ENCODE data around the gene KCNMA1.

The KCNMA1 gene

GRCh38 chr10:77193001-77193400 lies 444.6 kb downstream of the KCNMA1 start:
- H4K5ac ChIP-seq (ENCODE audit: low read length): no peak overlapping the region
- no peak overlapping the region for H3K18ac ChIP-seq (ENCODE audit: low read length)
- no peak overlapping the region for H2BK120ac ChIP-seq (ENCODE audit: low read depth, low read length)
- no peak for DNase-seq
- H3K23ac ChIP-seq (ENCODE audit: low read length): no peak overlapping the region
- H3K79me1 ChIP-seq (ENCODE audit: low read length): no peaks in the 10 kb centered on the region
- H4K8ac ChIP-seq (ENCODE audit: low read depth, low read length): no peak overlapping the region
- H2BK5ac ChIP-seq (ENCODE audit: low read length): no peak overlapping the region
- H2BK15ac ChIP-seq (replicated peaks; ENCODE audit: low read depth): no peak overlapping the region
- no peaks in the 10 kb centered on the region for H3K36me3 ChIP-seq (ENCODE audit: control insufficient read depth, insufficient read depth, low read length)
- no peaks in the 10 kb centered on the region for H3K4me1 ChIP-seq (ENCODE audit: control insufficient read depth, low read depth, low read length)
- H2AK5ac ChIP-seq (ENCODE audit: low read length): no peak overlapping the region
- no peak overlapping the region for H3K56ac ChIP-seq (ENCODE audit: low read length)
- no peaks in the 10 kb centered on the region for H3K27me3 ChIP-seq (ENCODE audit: insufficient read depth, low read length, poor library complexity)
- WGBS (ENCODE audit: extremely low coverage, insufficient coverage, low lambda C conversion rate): no CpG with 5 or more reads among the region's 2 CpGs
- no peak overlapping the region for H3K4me3 ChIP-seq (ENCODE audit: low read length)
- no peaks in the 10 kb centered on the region for H3K79me2 ChIP-seq (ENCODE audit: control insufficient read depth, insufficient read depth, low read length)
- H3K9ac ChIP-seq (ENCODE audit: low read length): no peak overlapping the region
- H3K4me2 ChIP-seq (ENCODE audit: low read length): no peak overlapping the region
- H3K27ac ChIP-seq (ENCODE audit: low read depth, low read length): no peak overlapping the region
- H3K4ac ChIP-seq (ENCODE audit: low read depth, low read length): no peak overlapping the region

- Histone ChIP-seq H4K5ac (ENCODE audit: low read length) (no peak overlapping the region), H3K36me3 (ENCODE audit: control insufficient read depth, insufficient read depth, low read length) (no peaks in the 10 kb centered on the region), H3K4me1 (ENCODE audit: control insufficient read depth, low read depth, low read length) (no peaks in the 10 kb centered on the region), H3K4me2 (ENCODE audit: low read length) (no peak overlapping the region), H3K4me3 (ENCODE audit: low read length) (no peak overlapping the region), H4K8ac (ENCODE audit: low read depth, low read length) (no peak overlapping the region), H2BK5ac (ENCODE audit: low read length) (no peak overlapping the region), H3K79me2 (ENCODE audit: control insufficient read depth, insufficient read depth, low read length) (no peaks in the 10 kb centered on the region), H3K9ac (ENCODE audit: low read length) (no peak overlapping the region), H2AK5ac (ENCODE audit: low read length) (no peak overlapping the region), H3K23ac (ENCODE audit: low read length) (no peak overlapping the region), H3K56ac (ENCODE audit: low read length) (no peak overlapping the region), H3K27me3 (ENCODE audit: insufficient read depth, low read length, poor library complexity) (no peaks in the 10 kb centered on the region), H2BK15ac (replicated peaks; ENCODE audit: low read depth) (no peak overlapping the region), H2BK120ac (ENCODE audit: low read depth, low read length) (no peak overlapping the region), H3K4ac (ENCODE audit: low read depth, low read length) (no peak overlapping the region), H3K18ac (ENCODE audit: low read length) (no peak overlapping the region), H3K27ac (ENCODE audit: low read depth, low read length) (no peak overlapping the region), H3K79me1 (ENCODE audit: low read length) (no peaks in the 10 kb centered on the region)
- WGBS (ENCODE audit: extremely low coverage, insufficient coverage, low lambda C conversion rate): no CpG with 5 or more reads among the region's 3 CpGs
- DNase-seq: no peak
These were observed 445.2 kb downstream of the KCNMA1 start for GRCh38 chr10:77192402-77192801.

- Histone ChIP-seq H2BK15ac (replicated peaks; ENCODE audit: low read depth) (no peak overlapping the region), H3K79me2 (ENCODE audit: control insufficient read depth, insufficient read depth, low read length) (no peaks in the 10 kb centered on the region), H3K4me1 (ENCODE audit: control insufficient read depth, low read depth, low read length) (no peaks in the 10 kb centered on the region), H3K4me3 (ENCODE audit: low read length) (no peak overlapping the region), H2BK5ac (ENCODE audit: low read length) (no peak overlapping the region), H4K8ac (ENCODE audit: low read depth, low read length) (no peak overlapping the region), H4K5ac (ENCODE audit: low read length) (no peak overlapping the region), H3K36me3 (ENCODE audit: control insufficient read depth, insufficient read depth, low read length) (no peaks in the 10 kb centered on the region), H3K27ac (ENCODE audit: low read depth, low read length) (no peak overlapping the region), H3K79me1 (ENCODE audit: low read length) (no peaks in the 10 kb centered on the region), H2AK5ac (ENCODE audit: low read length) (no peak overlapping the region), H2BK120ac (ENCODE audit: low read depth, low read length) (no peak overlapping the region), H3K23ac (ENCODE audit: low read length) (no peak overlapping the region), H3K56ac (ENCODE audit: low read length) (no peak overlapping the region), H3K18ac (ENCODE audit: low read length) (no peak overlapping the region), H3K4me2 (ENCODE audit: low read length) (no peak overlapping the region), H3K9ac (ENCODE audit: low read length) (no peak overlapping the region), H3K27me3 (ENCODE audit: insufficient read depth, low read length, poor library complexity) (no peaks in the 10 kb centered on the region), H3K4ac (ENCODE audit: low read depth, low read length) (no peak overlapping the region)
- no peak for DNase-seq
- no CpG with 5 or more reads among the region's 5 CpGs for WGBS (ENCODE audit: extremely low coverage, insufficient coverage, low lambda C conversion rate)
These were observed 446.1 kb downstream of the KCNMA1 start for GRCh38 chr10:77191324-77192049.

- Histone ChIP-seq H3K27ac (ENCODE audit: low read depth, low read length) (no peak overlapping the region), H3K79me1 (ENCODE audit: low read length) (no peaks in the 10 kb centered on the region), H3K4me1 (ENCODE audit: control insufficient read depth, low read depth, low read length) (peaks cover 3% of the 10 kb centered on the region), H3K4me2 (ENCODE audit: low read length) (no peak overlapping the region), H3K18ac (ENCODE audit: low read length) (no peak overlapping the region), H3K56ac (ENCODE audit: low read length) (no peak overlapping the region), H2BK5ac (ENCODE audit: low read length) (no peak overlapping the region), H3K27me3 (ENCODE audit: insufficient read depth, low read length, poor library complexity) (no peaks in the 10 kb centered on the region), H3K4ac (ENCODE audit: low read depth, low read length) (no peak overlapping the region), H3K79me2 (ENCODE audit: control insufficient read depth, insufficient read depth, low read length) (no peaks in the 10 kb centered on the region), H3K23ac (ENCODE audit: low read length) (no peak overlapping the region), H4K8ac (ENCODE audit: low read depth, low read length) (no peak overlapping the region), H3K4me3 (ENCODE audit: low read length) (no peak overlapping the region), H3K9ac (ENCODE audit: low read length) (no peak overlapping the region), H2AK5ac (ENCODE audit: low read length) (no peak overlapping the region), H3K36me3 (ENCODE audit: control insufficient read depth, insufficient read depth, low read length) (no peaks in the 10 kb centered on the region), H4K5ac (ENCODE audit: low read length) (no peak overlapping the region), H2BK120ac (ENCODE audit: low read depth, low read length) (no peak overlapping the region), H2BK15ac (replicated peaks; ENCODE audit: low read depth) (no peak overlapping the region)
- WGBS (ENCODE audit: extremely low coverage, insufficient coverage, low lambda C conversion rate): no CpG with 5 or more reads among the region's 1 CpG
- no peak for DNase-seq
These were observed 447.3 kb downstream of the KCNMA1 start for GRCh38 chr10:77190291-77190690.

GRCh38 chr10:77189520-77189919 lies 448.1 kb downstream of the KCNMA1 start:
- Histone ChIP-seq H2BK5ac (ENCODE audit: low read length) (no peak overlapping the region), H3K4me1 (ENCODE audit: control insufficient read depth, low read depth, low read length) (peaks cover 3% of the 10 kb centered on the region), H3K18ac (ENCODE audit: low read length) (no peak overlapping the region), H3K27ac (ENCODE audit: low read depth, low read length) (no peak overlapping the region), H3K4ac (ENCODE audit: low read depth, low read length) (no peak overlapping the region), H3K36me3 (ENCODE audit: control insufficient read depth, insufficient read depth, low read length) (no peaks in the 10 kb centered on the region), H2AK5ac (ENCODE audit: low read length) (no peak overlapping the region), H3K9ac (ENCODE audit: low read length) (no peak overlapping the region), H2BK120ac (ENCODE audit: low read depth, low read length) (no peak overlapping the region), H2BK15ac (replicated peaks; ENCODE audit: low read depth) (peak overlapping the region; percentile 47), H3K79me1 (ENCODE audit: low read length) (no peaks in the 10 kb centered on the region), H3K4me3 (ENCODE audit: low read length) (no peak overlapping the region), H3K4me2 (ENCODE audit: low read length) (no peak overlapping the region), H4K8ac (ENCODE audit: low read depth, low read length) (no peak overlapping the region), H3K79me2 (ENCODE audit: control insufficient read depth, insufficient read depth, low read length) (no peaks in the 10 kb centered on the region), H4K5ac (ENCODE audit: low read length) (no peak overlapping the region), H3K23ac (ENCODE audit: low read length) (no peak overlapping the region), H3K56ac (ENCODE audit: low read length) (no peak overlapping the region), H3K27me3 (ENCODE audit: insufficient read depth, low read length, poor library complexity) (no peaks in the 10 kb centered on the region)
- WGBS (ENCODE audit: extremely low coverage, insufficient coverage, low lambda C conversion rate): no CpG with 5 or more reads among the region's 4 CpGs
- DNase-seq: no peak

- no peak overlapping the region for H4K8ac ChIP-seq (ENCODE audit: low read depth, low read length)
- H3K36me3 ChIP-seq (ENCODE audit: control insufficient read depth, insufficient read depth, low read length): no peaks in the 10 kb centered on the region
- peaks cover 3% of the 10 kb centered on the region for H3K4me1 ChIP-seq (ENCODE audit: control insufficient read depth, low read depth, low read length)
- WGBS (ENCODE audit: extremely low coverage, insufficient coverage, low lambda C conversion rate): no CpG with 5 or more reads among the region's 4 CpGs
- H2BK5ac ChIP-seq (ENCODE audit: low read length): no peak overlapping the region
- H3K23ac ChIP-seq (ENCODE audit: low read length): no peak overlapping the region
- DNase-seq: no peak
- H3K56ac ChIP-seq (ENCODE audit: low read length): no peak overlapping the region
- no peak overlapping the region for H3K9ac ChIP-seq (ENCODE audit: low read length)
- H3K27me3 ChIP-seq (ENCODE audit: insufficient read depth, low read length, poor library complexity): no peaks in the 10 kb centered on the region
- no peak overlapping the region for H3K4me2 ChIP-seq (ENCODE audit: low read length)
- H2BK15ac ChIP-seq (replicated peaks; ENCODE audit: low read depth): no peak overlapping the region
- H3K18ac ChIP-seq (ENCODE audit: low read length): no peak overlapping the region
- no peak overlapping the region for H3K4ac ChIP-seq (ENCODE audit: low read depth, low read length)
- H3K4me3 ChIP-seq (ENCODE audit: low read length): no peak overlapping the region
- H3K79me2 ChIP-seq (ENCODE audit: control insufficient read depth, insufficient read depth, low read length): no peaks in the 10 kb centered on the region
- H3K27ac ChIP-seq (ENCODE audit: low read depth, low read length): no peak overlapping the region
- H4K5ac ChIP-seq (ENCODE audit: low read length): no peak overlapping the region
- H2BK120ac ChIP-seq (ENCODE audit: low read depth, low read length): no peak overlapping the region
- H3K79me1 ChIP-seq (ENCODE audit: low read length): no peaks in the 10 kb centered on the region
- no peak overlapping the region for H2AK5ac ChIP-seq (ENCODE audit: low read length)
These were observed 448.5 kb downstream of the KCNMA1 start for GRCh38 chr10:77189075-77189474.

All from mesendoderm (in vitro differentiated cells).